SK-N-SH (cell line): ENCODE results near the gene TUFT1. TPM values are rescaled to one million over a fixed set of nuclear protein-coding genes. Genes with fewer than 3 reads are reported as not detected.

Experiments used
- CTCF ChIA-PET: fragments of 300-600, 350-600 bp; formaldehyde crosslinking; extraction: SDS; loops from one replicate; lab custom pipeline; 2021; lab: Yijun Ruan, JAX
- POLR2A ChIA-PET: fragments of 350-600 bp; sonication (Branson Sonifier 250); formaldehyde crosslinking; extraction: SDS; loops from one replicate; lab custom pipeline; 2020; ENCODE audit warnings: antibody characterized with exemption, inconsistent platforms; lab: Yijun Ruan, JAX
- DNase-seq: peaks from one replicate; pipeline ENCODE4 v3.0.0; 2012
- H2AFZ ChIP-seq: fragments of 200-600 bp; sonication (generic); 2 replicates; pipeline ENCODE4 v1.8.1; 2016; ENCODE audit warnings: antibody characterized with exemption, mild to moderate bottlenecking, low read depth
- H3F3A ChIP-seq: fragments of 200-600 bp; sonication (generic); replicated peaks from 2 replicates; pipeline ENCODE3; 2016; ENCODE audit warnings: antibody characterized with exemption, mild to moderate bottlenecking; ENCODE audit not compliant: insufficient read depth
- H3K27ac ChIP-seq, 2 experiments: fragments of 200-500 bp in 1 of 2; fragments of 200-600 bp in 1 of 2; sonication (Bioruptor generic) in 1 of 2; sonication (generic), shearing (Covaris generic) in 1 of 2; 2 replicates each; pipeline versions ENCODE4 v1.5.1 to v1.6.1; 2014 to 2016; ENCODE audit warnings: low read depth in 2 of 2, inconsistent platforms in 1 of 2, low read length in 1 of 2, mild to moderate bottlenecking in 1 of 2, mixed read lengths in 1 of 2
- H3K27me3 ChIP-seq: fragments of 200-600 bp; sonication (generic), shearing (Covaris generic); 2 replicates; pipeline ENCODE4 v1.6.1; 2016; ENCODE audit warnings: mixed run types; ENCODE audit not compliant: insufficient read depth
- H3K36me3 ChIP-seq, 2 experiments: fragments of 200-500 bp in 1 of 2; fragments of 200-600 bp in 1 of 2; sonication (Bioruptor generic) in 1 of 2; sonication (generic) in 1 of 2; replicated peaks in 1 of 2; 2 replicates each; pipeline versions ENCODE3 to v1.5.1; 2014 to 2016; ENCODE audit warnings: low read length in 1 of 2, mild to moderate bottlenecking in 1 of 2; ENCODE audit not compliant: insufficient read depth in 2 of 2, control insufficient read depth in 1 of 2
- H3K4me1 ChIP-seq, 2 experiments: fragments of 200-500 bp in 1 of 2; fragments of 200-600 bp in 1 of 2; sonication (Bioruptor generic) in 1 of 2; sonication (generic), shearing (Covaris generic) in 1 of 2; 2 replicates each; pipeline versions ENCODE4 v1.5.1 to v1.6.1; 2014 to 2016; ENCODE audit warnings: low read depth in 1 of 2, low read length in 1 of 2, mixed run types in 1 of 2; ENCODE audit not compliant: insufficient read depth in 2 of 2, control insufficient read depth in 1 of 2
- H3K4me2 ChIP-seq: fragments of 200-600 bp; sonication (generic), shearing (Covaris generic); 2 replicates; pipeline ENCODE4 v1.6.1; 2017; ENCODE audit warnings: mixed run types
- H3K4me3 ChIP-seq, 2 experiments: fragments of 200-500 bp in 1 of 2; fragments of 200-600 bp in 1 of 2; sonication (Bioruptor generic) in 1 of 2; sonication (generic), shearing (Covaris generic) in 1 of 2; 2 replicates each; pipeline versions ENCODE4 v1.5.1 to v1.8.1; 2014 to 2016; ENCODE audit warnings: low read depth in 2 of 2, inconsistent platforms in 1 of 2, low read length in 1 of 2, mild to moderate bottlenecking in 1 of 2, mixed read lengths in 1 of 2, moderate library complexity in 1 of 2
- H3K79me2 ChIP-seq: fragments of 200-600 bp; sonication (generic); 2 replicates; pipeline ENCODE4 v1.8.1; 2017; ENCODE audit warnings: mild to moderate bottlenecking; ENCODE audit not compliant: insufficient read depth
- H3K9ac ChIP-seq: fragments of 200-600 bp; sonication (generic); 2 replicates; pipeline ENCODE4 v1.6.1; 2017; ENCODE audit warnings: mixed run types
- H3K9me2 ChIP-seq: fragments of 200-600 bp; sonication (generic); 2 replicates; pipeline ENCODE4 v1.6.1; 2017; ENCODE audit warnings: mixed run types
- H3K9me3 ChIP-seq: fragments of 200-600 bp; sonication (generic); 2 replicates; pipeline ENCODE4 v1.6.1; 2017; ENCODE audit warnings: mixed run types, mild to moderate bottlenecking, moderate library complexity
- H4K20me1 ChIP-seq: fragments of 200-600 bp; sonication (generic); 2 replicates; pipeline ENCODE4 v1.6.1; 2017; ENCODE audit warnings: mild to moderate bottlenecking, mixed run types; ENCODE audit not compliant: insufficient read depth
- CHD2 ChIP-seq: fragments of 150-350 bp; IDR thresholded peaks from 2 replicates; pipeline ENCODE4 v1.6.1; 2018; ENCODE audit warnings: low read length; ENCODE audit not compliant: partially characterized antibody
- EP300 ChIP-seq, 2 experiments: IDR thresholded peaks; 2 replicates each; pipeline versions ENCODE4 v1.4.0 to v1.6.1; 2012; ENCODE audit warnings: borderline replicate concordance in 1 of 2, low read depth in 1 of 2, low read length in 1 of 2
- FOSL2 ChIP-seq: IDR thresholded peaks from 2 replicates; pipeline ENCODE4 v1.4.0; 2012; ENCODE audit warnings: low read depth, mild to moderate bottlenecking, moderate library complexity, borderline replicate concordance
- GABPA ChIP-seq: IDR thresholded peaks from 2 replicates; pipeline ENCODE4 v1.4.0; 2012; ENCODE audit warnings: low read depth, mild to moderate bottlenecking
- JUND ChIP-seq: IDR thresholded peaks from 2 replicates; pipeline ENCODE4 v1.4.0; 2012
- MEF2A ChIP-seq: IDR thresholded peaks from 2 replicates; pipeline ENCODE4 v1.4.0; 2012; ENCODE audit warnings: low read depth, borderline replicate concordance
- NRF1 ChIP-seq: IDR thresholded peaks from 2 replicates; pipeline ENCODE4 v1.6.1; 2012; ENCODE audit warnings: low read depth, mild to moderate bottlenecking, low read length
- POLR2AphosphoS5 ChIP-seq: IDR thresholded peaks from 2 replicates; pipeline ENCODE4 v1.6.1; 2012; ENCODE audit warnings: low read depth, low read length
- RAD21 ChIP-seq: IDR thresholded peaks from 2 replicates; pipeline ENCODE4 v1.6.1; 2012; ENCODE audit warnings: mild to moderate bottlenecking, low read length
- RXRA ChIP-seq: IDR thresholded peaks from 2 replicates; pipeline ENCODE4 v1.4.0; 2012; ENCODE audit warnings: low read depth, mild to moderate bottlenecking, borderline replicate concordance
- SIN3A ChIP-seq: IDR thresholded peaks from 2 replicates; pipeline ENCODE4 v1.6.1; 2012; ENCODE audit warnings: low read depth, mild to moderate bottlenecking, low read length, moderate library complexity, borderline replicate concordance
- TAF1 ChIP-seq: IDR thresholded peaks from 2 replicates; pipeline ENCODE4 v1.6.1; 2012; ENCODE audit warnings: low read depth, mild to moderate bottlenecking, low read length, moderate library complexity, borderline replicate concordance
- TEAD4 ChIP-seq: IDR thresholded peaks from 2 replicates; pipeline ENCODE4 v1.4.0; 2012; ENCODE audit warnings: mild to moderate bottlenecking, borderline replicate concordance; ENCODE audit not compliant: insufficient read depth
- USF1 ChIP-seq: IDR thresholded peaks from 2 replicates; pipeline ENCODE4 v1.4.0; 2012; ENCODE audit warnings: low read depth, borderline replicate concordance
- YY1 ChIP-seq: IDR thresholded peaks from 2 replicates; pipeline ENCODE4 v1.4.0; 2012; ENCODE audit warnings: low read depth, mild to moderate bottlenecking
- ZBTB33 ChIP-seq: IDR thresholded peaks from 2 replicates; pipeline ENCODE4 v1.4.0; 2012; ENCODE audit warnings: low read depth, borderline replicate concordance
- WGBS: methylation state at CpG from one replicate; pipeline ENCODE4 v1.1.6; 2017; ENCODE audit warnings: low lambda C conversion rate; 5-methylcytosine and 5-hydroxymethylcytosine counted together
- polyA plus RNA-seq, 3 experiments: library from polyadenylated mRNA; depleted of rRNA; stranded (reverse); fragments of >200 nt; gene quantifications; 2 replicates each; pipeline ENCODE4 v1.2.3, GENCODE V29; 2012
- TF ChIP-seq, protein P1 (sequence below): IDR thresholded peaks from 2 replicates; pipeline ENCODE4 v1.6.1; 2012; ENCODE audit warnings: mild to moderate bottlenecking, low read depth, low read length, moderate library complexity

The TUFT1 gene
- polyA plus RNA-seq, 1 of the 3 experiments (the other 2 are of a cell fraction), result 20.6 TPM

GRCh38 chr1:151583796-151584195 lies 43.7 kb downstream of the TUFT1 start:
- H4K20me1 ChIP-seq, result no peaks in the 10 kb centered on the region
- POLR2A ChIA-PET, result no interaction called here
- CTCF ChIA-PET, result interaction anchor here (3.4 kb wide), 1 partner anchor 11 kb away, joined by 34 read pairs; no protein-coding TSS in a partner anchor
- no peaks in the 10 kb centered on the region for H3K9me3 ChIP-seq
- no peaks in the 10 kb centered on the region for H3F3A ChIP-seq
- no peaks in the 10 kb centered on the region for H3K9me2 ChIP-seq
- no peaks in the 10 kb centered on the region; a peak in 1 of 4 replicates for H3K4me1 ChIP-seq
- H3K27ac ChIP-seq, result no peak overlapping the region
- no peak for DNase-seq
- TF ChIP-seq, protein P1, sequence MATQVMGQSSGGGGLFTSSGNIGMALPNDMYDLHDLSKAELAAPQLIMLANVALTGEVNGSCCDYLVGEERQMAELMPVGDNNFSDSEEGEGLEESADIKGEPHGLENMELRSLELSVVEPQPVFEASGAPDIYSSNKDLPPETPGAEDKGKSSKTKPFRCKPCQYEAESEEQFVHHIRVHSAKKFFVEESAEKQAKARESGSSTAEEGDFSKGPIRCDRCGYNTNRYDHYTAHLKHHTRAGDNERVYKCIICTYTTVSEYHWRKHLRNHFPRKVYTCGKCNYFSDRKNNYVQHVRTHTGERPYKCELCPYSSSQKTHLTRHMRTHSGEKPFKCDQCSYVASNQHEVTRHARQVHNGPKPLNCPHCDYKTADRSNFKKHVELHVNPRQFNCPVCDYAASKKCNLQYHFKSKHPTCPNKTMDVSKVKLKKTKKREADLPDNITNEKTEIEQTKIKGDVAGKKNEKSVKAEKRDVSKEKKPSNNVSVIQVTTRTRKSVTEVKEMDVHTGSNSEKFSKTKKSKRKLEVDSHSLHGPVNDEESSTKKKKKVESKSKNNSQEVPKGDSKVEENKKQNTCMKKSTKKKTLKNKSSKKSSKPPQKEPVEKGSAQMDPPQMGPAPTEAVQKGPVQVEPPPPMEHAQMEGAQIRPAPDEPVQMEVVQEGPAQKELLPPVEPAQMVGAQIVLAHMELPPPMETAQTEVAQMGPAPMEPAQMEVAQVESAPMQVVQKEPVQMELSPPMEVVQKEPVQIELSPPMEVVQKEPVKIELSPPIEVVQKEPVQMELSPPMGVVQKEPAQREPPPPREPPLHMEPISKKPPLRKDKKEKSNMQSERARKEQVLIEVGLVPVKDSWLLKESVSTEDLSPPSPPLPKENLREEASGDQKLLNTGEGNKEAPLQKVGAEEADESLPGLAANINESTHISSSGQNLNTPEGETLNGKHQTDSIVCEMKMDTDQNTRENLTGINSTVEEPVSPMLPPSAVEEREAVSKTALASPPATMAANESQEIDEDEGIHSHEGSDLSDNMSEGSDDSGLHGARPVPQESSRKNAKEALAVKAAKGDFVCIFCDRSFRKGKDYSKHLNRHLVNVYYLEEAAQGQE, result no peak
- TF ChIP-seq TAF1 (no peak), USF1 (no peak), RXRA (no peak), NRF1 (no peak), JUND (no peak), RAD21 (no peak), ZBTB33 (no peak), FOSL2 (no peak), TEAD4 (no peak), CHD2 (no peak), EP300 (IDR thresholded peaks at IDR 0.05; ENCODE audit: borderline replicate concordance in 1 of 2, low read depth in 1 of 2, low read length in 1 of 2) (no peak), GABPA (no peak), MEF2A (no peak), SIN3A (no peak), POLR2AphosphoS5 (no peak), YY1 (no peak)
- peaks cover 15 to 48% of the 10 kb centered on the region in 2 experiments for H3K36me3 ChIP-seq
- WGBS, result 77% methylated on average over 2 of the region's 2 CpGs
- H3K79me2 ChIP-seq, result no peaks in the 10 kb centered on the region
- H3K9ac ChIP-seq, result no peak overlapping the region
- H2AFZ ChIP-seq, result no peak overlapping the region
- no peaks in the 10 kb centered on the region for H3K27me3 ChIP-seq
- H3K4me3 ChIP-seq, result no peak overlapping the region
- H3K4me2 ChIP-seq, result no peak overlapping the region
